ENCODE results near the gene P2RX7. TPM values are rescaled to one million over a fixed set of nuclear protein-coding genes. Genes with fewer than 3 reads are reported as not detected.

Gene P2RX7
- polyA plus RNA-seq, 4 donors: 0.63 to 1.4 (median 1.2) TPM

DNA sequence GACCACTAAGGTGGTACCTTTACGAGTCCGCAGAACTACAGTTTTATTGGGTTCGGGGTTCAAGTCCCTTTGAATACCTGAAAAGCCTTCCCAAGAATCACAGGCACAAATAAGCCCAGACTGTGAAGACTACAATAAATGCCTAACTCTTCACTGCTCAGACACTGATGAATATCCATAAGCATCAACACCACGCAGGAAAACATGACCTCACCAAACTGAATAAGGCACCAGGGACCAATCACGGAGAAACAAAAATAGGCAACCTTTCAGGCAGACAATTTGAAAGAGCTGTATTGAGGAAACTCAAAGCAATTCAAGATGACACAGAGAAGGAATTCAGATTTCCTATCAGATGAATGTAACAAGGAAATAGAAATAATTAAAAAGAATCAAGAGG is 24.2 kb upstream of the P2RX7 start:
- DNase-seq (ENCODE audit: low read depth in 4 of 4, low spot score in 3 of 4): no peak

GRCh38 chr12:121110211-121110940 is 22.3 kb upstream of the P2RX7 start:
- peak in 2 of 4 donors; percentile 29 to 54 for DNase-seq (ENCODE audit: low read depth in 4 of 4, low spot score in 3 of 4)

- DNase-seq (ENCODE audit: low read depth in 4 of 4, low spot score in 3 of 4): no peak
These were observed 21.0 kb upstream of the P2RX7 start for GRCh38 chr12:121111684-121112083.

GRCh38 chr12:121112496-121112895 is 20.2 kb upstream of the P2RX7 start:
- no peak for DNase-seq (ENCODE audit: low read depth in 4 of 4, low spot score in 3 of 4)

GRCh38 chr12:121113057-121113456 is 19.6 kb upstream of the P2RX7 start:
- no peak for DNase-seq (ENCODE audit: low read depth in 4 of 4, low spot score in 3 of 4)

- DNase-seq (ENCODE audit: low read depth in 4 of 4, low spot score in 3 of 4): no peak
These were observed 18.5 kb upstream of the P2RX7 start for GRCh38 chr12:121114019-121114639.

DNA sequence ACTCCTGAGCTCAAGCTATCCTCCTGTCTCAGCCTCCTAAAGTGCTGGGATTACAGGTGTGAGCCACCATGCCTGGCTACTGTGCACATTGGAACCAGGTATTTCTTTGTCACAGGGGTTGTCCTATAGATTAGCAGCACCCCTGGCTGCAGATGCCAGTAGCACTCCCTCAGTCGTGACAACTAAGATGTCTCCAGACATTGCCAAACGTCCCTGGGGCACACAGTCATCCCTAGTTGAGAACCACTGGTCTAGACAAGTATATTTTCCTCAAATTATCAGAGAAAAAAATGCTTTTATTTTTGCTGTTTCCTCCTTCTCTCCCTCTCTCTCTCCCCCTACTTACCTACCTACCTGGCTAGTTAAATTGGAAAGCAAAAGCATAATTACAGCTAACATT is 17.9 kb upstream of the P2RX7 start:
- no peak for DNase-seq (ENCODE audit: low read depth in 4 of 4, low spot score in 3 of 4)

GRCh38 chr12:121115530-121115929 is 17.1 kb upstream of the P2RX7 start:
- DNase-seq (ENCODE audit: low read depth in 4 of 4, low spot score in 3 of 4): no peak

DNA sequence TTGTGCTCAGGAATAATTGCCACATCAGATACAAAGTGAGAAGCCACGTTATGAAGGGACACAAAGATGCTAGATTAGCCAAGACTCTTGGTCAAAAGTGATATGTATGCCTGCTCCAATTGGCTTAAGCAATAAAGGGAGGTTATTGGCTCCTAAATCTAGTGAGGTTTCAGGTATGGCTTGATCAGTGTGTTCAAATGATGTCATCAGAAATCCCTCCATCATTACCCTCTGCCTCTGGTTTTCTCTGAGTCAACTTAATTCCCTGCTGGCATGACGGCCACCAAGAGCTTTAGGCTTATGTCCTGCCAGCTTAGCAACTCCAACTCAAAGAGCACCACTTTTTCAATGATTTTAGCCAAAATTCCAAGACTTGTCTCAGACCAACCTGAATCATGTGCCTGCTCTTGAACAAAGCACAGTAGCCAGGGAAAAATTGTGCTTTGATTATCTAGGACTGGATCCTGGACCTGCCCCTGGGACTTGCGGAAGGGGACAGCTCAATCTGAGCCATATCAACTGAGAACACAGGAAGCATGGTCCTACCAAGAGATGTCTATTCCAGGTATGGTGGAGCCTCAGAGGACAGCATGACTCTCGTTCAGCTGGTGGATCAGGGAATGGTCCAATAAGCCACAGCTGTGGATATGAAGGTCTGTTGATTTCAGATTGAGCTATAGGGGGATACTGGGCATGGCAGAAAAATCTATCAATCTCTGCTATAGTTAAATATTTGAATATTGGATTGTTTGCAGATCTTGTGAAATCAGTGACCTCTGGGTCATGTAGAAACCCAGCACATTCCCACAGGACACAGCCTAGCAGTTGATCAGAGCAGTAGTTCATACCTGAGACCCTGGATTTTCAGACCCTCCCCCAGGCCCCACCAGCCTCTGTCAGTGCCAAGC is 16.1 kb upstream of the P2RX7 start:
- DNase-seq (ENCODE audit: low read depth in 4 of 4, low spot score in 3 of 4): no peak

DNA sequence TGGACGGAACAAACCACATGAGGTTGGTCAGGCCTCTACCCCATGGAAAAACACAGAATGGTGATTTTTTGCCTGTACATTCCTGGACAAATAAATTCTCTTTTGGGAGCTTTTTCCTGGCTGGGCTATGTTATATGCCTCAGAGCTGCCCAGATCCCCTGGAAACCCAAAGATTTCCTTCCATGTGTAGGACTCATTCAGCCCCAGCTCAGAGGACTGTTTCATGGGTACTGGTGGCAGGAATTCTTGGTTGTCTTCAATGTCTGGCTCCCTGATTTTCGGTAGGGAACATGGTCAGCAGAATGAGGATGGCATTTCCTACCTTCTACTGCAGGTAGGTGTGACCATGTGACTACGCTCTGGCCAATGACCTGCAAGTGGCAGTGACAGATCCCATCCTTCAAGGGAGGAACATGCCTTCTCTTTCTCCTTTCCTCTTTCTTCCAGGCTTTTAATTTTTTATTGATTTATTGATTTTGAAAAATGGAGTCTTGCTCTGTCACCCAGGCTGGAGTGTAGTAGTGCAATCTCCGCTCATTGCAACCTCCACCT is 15.4 kb upstream of the P2RX7 start:
- no peak for DNase-seq (ENCODE audit: low read depth in 4 of 4, low spot score in 3 of 4)

DNA sequence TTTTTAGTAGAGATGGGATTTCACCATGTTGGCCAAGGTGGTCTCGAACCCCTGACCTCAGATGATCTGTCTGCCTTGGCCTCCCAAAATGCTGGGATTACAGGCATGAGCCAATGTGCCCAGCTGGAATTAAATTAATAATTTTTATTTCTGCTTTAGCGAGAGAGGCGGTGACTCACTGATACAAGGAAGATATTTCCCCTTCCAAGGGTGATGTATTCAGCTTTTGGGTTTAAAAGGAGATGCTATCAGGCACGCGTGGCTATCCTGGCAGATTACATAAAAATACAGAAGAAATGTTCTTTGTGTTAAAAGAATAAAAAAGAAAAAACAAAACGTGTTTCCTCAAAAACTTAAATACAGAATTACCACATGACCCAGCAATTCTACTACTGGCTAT is 12.4 kb upstream of the P2RX7 start:
- DNase-seq (ENCODE audit: low read depth in 4 of 4, low spot score in 3 of 4): no peak

DNA sequence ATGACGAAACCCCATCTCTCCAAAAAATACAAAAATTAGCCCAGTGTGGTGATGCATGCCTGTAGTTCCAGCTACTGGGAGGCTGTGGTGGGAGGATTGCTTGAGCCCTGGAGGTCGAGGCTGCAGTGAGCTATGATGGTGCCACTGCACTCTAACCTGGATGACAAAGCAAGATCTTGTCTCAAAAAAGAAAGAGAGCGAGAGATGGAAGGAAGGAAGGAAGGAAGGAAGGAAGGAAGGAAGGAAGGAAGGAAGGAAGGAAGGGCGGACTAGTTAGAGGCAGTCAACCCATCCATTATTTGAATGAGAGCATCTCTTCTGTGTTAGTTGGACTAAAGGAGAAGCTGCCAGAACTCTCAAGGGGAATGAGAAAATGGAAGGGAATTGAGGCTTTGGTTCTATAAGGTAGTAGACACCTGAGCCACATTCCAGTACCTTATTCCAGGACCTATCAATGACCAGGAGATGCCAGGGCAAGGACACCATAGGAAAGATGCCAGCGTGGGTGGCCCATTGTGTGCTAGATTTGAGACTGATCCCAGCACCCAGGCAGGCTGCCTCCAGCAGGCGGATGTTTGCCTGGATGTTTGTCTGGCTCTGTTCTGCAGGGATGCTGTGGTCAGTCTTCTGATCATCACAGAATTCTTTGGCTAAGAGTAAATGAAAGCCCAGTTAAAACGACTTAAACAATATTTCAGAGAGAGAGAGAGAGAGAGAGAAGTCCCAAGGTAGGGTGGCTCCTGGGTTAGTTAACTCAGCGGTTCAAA is 11.5 kb upstream of the P2RX7 start:
- no peak for DNase-seq (ENCODE audit: low read depth in 4 of 4, low spot score in 3 of 4)

DNA sequence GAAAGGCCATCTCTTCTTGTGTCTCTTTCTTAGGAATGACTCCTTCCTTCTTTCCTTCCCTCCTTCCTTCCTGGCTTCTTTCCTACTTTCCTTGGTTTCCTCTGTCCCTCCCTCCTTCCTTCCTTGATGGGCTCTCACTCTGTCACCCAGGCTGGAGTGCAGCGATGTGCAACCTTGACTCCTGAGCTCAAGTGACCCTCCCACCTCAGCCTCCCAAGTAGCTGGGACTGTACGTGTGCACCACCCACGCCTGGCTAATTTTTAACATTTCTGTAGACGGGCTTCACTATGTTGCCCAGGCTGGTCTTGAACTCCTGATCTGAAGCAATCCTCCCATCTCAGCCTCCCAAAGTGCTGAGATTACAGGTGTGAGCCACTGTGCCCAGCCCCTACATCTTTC is 10.9 kb upstream of the P2RX7 start:
- no peak for DNase-seq (ENCODE audit: low read depth in 4 of 4, low spot score in 3 of 4)

DNA sequence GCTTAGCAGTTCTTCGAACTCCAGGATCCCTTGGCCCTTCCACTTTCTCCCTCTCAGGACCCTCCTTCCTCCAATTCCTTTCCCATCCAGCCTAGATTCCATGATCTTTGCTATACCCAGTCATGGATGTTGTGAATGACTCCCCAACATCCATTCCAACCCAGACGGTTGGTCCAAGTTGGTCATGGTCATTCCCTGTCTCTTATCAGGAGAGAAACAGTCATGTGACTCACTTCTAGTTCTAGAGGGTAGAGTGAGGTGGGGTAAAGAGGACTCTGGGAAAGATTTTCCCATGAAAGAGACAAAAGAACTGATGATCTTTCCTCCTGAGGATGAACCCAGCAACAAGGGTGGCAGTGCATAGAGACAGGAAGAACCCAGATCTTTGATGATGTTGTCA is 9.2 kb upstream of the P2RX7 start:
- DNase-seq (ENCODE audit: low read depth in 4 of 4, low spot score in 3 of 4): no peak

DNA sequence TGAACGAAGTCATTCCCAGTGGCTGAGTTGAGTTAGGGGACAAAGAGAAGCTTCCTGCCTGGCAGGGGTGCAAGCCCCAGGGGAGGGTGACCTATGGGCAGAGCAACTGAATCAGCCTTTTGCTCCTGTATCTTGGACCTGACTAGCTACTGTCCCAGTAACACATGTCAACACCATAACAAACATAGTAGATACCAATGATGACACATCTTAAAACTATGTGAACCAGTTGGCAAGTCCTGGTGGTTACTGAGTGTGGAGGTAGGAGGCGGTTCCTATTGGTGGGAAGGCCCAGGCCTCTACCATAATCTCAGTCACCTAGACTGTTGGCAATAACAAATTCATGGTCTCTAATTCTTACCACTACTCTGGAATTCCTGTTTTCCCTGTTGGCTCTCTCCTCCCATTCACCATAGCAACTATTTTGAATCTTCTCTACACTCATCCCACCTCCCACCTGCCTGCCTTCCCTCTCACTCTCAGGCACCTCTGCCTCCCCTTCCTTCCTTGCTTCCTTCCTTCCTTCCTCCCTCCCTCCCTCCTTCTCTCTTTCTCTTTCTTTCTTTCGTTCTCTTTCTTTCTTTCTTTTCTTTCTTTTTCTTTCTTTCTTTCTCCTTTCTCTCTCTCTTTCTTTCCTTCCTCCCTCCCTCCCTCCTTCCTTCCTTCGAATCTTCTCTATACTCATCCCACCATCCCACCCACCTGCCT is 8.1 kb upstream of the P2RX7 start:
- no peak for DNase-seq (ENCODE audit: low read depth in 4 of 4, low spot score in 3 of 4)

DNA sequence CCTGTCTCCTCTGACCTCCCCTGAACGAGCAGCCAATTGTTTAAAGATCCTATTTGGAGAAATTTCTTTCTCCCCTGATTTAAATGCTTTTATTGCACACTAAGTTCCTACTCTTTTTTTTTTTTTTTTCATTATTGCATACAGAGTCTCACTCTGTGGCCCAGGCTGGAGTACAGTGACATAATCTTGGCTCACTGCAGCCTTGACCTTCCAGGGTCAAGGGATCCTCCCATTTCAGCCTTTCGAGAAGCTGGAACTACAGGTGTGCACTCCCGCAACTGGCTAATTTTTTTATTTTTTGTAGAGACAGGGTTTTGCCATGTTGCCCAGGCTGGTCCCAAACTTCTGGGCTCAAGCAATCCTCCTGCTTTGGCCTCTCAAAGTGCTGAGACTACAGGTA is 5.2 kb upstream of the P2RX7 start:
- DNase-seq (ENCODE audit: low read depth in 4 of 4, low spot score in 3 of 4): no peak

DNA sequence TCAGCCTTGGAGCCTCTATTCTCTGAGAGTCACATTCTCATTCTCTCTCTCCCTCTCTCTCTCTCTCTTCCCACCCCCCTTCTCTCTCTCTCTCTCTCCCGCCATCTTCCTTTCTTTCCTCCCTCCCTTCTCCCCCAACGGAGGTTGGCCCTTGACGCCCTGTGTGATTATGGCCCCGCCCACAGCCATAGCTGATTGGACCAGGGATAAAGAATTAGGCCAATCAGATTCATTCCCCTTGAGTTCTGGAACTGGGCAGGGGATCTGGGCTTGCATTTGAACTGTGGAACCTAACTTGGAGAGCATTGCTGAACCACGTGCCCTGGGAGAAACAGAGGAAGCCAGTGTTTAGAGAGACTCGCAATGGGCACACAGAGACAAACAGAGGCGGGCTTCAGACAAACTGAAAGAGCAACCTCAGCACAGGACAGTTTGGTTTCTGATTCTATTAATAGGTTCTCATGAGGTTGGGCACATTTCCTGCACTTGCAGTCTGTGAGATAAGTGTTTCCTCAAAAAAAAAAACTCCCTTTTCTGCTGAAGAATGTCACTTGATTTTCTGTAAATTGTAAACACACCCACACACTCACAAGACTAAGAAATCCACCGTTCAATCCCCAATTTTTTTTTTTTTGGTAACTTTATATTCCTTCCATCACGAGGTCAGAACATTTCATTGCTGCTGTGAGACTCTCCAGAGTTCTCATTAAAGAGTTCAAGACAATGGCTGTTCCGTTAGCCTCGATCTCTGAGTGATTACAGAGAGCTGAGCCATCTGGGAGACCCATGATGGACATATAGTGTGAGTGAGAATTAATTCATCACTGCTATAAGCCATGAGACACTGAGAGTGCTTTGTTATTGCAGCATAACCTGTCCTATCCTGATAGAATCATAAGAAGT is 3.5 kb upstream of the P2RX7 start:
- no peak for DNase-seq (ENCODE audit: low read depth in 4 of 4, low spot score in 3 of 4)

GRCh38 chr12:121129811-121130147 is 2.9 kb upstream of the P2RX7 start:
- no peak for DNase-seq (ENCODE audit: low read depth in 4 of 4, low spot score in 3 of 4)

GRCh38 chr12:121130866-121131373 is 1.8 kb upstream of the P2RX7 start:
- DNase-seq (ENCODE audit: low read depth in 4 of 4, low spot score in 3 of 4): no peak

Measured in left renal pelvis (tissue), 4 donors.